Right lobe of liver (tissue), 4 donors: ENCODE results near the gene APP.

ENCODE experiments used
- POLR2A ChIP-seq: fragments of 450-650 bp; IDR thresholded peaks from one replicate; pipeline ENCODE4 v1.6.1; 2017; ENCODE audit warnings: antibody characterized with exemption, mild to moderate bottlenecking
- TF ChIP-seq, protein P1 (sequence below), 4 donors: fragments of 200-600 bp in 3 of 4; fragments of 450-650 bp in 1 of 4; IDR thresholded peaks; one replicate each; pipeline versions ENCODE4 v1.5.1 to v1.8.0; 2016 to 2022; ENCODE audit warnings: antibody characterized with exemption in 4 of 4, mild to moderate bottlenecking in 2 of 4
- donor health status: DM: no; HTN: no; CAD: no.
- donor health status: DM: no; HTN: no; CAD: no.
- donor health status: DM: no; HTN: yes; CAD: no.

DNA sequence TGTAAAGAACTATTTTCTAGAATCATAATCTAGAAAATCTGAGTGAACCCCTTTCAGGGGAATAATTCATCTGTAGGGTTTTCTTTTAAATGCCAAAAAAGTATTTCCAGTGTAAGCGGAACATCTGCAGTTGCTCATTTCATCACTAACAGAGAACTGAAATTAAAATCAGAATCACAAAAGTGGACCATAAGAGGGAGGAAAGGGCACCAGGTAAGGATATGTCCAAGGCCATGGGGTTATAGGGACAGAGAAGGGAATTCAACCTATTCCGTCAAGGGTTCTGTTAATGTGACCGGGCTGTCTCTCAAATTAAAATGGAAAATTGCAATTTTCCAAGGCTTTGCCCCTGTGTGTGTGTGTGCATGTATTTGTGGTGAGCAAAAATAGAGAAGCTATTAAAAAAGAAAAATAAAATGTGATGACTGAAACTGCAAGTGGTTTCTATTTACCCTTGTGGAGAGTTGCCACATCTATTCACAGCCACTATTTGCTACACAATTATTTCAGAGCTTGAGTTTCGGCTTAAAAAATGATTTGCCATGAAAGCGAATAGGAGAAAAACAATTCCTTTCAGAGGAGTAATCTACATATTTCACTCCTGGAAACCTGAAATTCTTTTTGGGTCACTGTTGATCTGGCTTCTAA, 53.1 kb downstream of the APP start:
- TF ChIP-seq, protein P1, sequence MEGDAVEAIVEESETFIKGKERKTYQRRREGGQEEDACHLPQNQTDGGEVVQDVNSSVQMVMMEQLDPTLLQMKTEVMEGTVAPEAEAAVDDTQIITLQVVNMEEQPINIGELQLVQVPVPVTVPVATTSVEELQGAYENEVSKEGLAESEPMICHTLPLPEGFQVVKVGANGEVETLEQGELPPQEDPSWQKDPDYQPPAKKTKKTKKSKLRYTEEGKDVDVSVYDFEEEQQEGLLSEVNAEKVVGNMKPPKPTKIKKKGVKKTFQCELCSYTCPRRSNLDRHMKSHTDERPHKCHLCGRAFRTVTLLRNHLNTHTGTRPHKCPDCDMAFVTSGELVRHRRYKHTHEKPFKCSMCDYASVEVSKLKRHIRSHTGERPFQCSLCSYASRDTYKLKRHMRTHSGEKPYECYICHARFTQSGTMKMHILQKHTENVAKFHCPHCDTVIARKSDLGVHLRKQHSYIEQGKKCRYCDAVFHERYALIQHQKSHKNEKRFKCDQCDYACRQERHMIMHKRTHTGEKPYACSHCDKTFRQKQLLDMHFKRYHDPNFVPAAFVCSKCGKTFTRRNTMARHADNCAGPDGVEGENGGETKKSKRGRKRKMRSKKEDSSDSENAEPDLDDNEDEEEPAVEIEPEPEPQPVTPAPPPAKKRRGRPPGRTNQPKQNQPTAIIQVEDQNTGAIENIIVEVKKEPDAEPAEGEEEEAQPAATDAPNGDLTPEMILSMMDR (IDR thresholded peaks at IDR 0.05): no peak
- TF ChIP-seq POLR2A: no peak
